Measurements from ENCODE around the gene CAPZB.

CAPZB gene

GRCh38 chr1:19363536-19364152 is 121.7 kb downstream of the CAPZB start:
- no peak for DNase-seq

- DNase-seq, result no peak
Measured at GRCh38 chr1:19361611-19362147, 123.7 kb downstream of the CAPZB start.

GRCh38 chr1:19360843-19361610 is 124.3 kb downstream of the CAPZB start:
- DNase-seq, result no peak

DNA sequence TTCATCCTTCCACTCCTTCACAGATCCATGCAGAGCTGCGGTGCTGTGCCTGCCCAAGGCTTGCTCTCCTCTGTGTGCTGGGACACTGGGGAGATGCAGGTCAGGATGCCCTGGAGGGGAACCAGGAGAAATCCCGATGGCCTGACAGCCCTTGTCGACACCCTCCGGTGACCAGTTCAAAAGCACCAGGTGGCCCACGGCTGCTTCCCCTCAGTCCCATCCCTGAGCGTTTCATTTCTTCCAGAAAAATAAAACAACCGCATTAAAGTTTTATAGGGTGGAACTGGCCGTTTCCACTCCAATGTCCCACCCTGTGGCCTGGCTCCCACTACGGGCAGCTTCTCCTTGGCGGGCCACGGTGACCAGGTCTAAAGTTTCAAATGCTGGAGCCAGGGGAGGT is 124.9 kb downstream of the CAPZB start:
- no peak for DNase-seq

GRCh38 chr1:19360016-19360415 is 125.3 kb downstream of the CAPZB start:
- no peak for DNase-seq

GRCh38 chr1:19359357-19359756 is 126.0 kb downstream of the CAPZB start:
- no peak for DNase-seq

GRCh38 chr1:19358710-19359109 is 126.6 kb downstream of the CAPZB start:
- DNase-seq, result no peak

- DNase-seq, result no peak
Measured at GRCh38 chr1:19357299-19357986, 127.9 kb downstream of the CAPZB start.

- DNase-seq, result no peak
Measured at GRCh38 chr1:19356266-19356665, 129.1 kb downstream of the CAPZB start.

- DNase-seq, result peak; percentile 46
Measured at GRCh38 chr1:19354531-19354981, 130.8 kb downstream of the CAPZB start.

- peak; percentile 49 for DNase-seq
Measured at GRCh38 chr1:19353596-19353995, 131.7 kb downstream of the CAPZB start.

DNA sequence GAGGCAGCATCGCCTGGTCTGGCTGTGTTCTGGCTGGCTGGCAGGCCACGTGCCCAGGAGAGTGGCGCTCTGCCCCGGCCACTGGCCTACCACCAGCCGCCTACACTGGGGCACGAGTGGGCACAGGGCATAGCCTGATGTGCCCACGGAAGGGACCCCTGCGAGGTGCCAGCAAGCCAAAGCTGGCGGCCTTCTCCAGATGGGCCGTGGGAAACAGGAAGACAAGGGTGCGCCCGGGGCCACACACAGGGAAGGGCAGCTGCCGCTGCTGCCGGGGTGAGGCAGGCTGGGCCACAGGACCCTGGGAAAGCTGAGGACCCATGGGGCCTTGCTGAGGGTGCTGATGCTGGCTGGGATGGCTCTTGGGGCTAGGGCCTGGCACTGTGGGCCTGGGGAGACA is 132.5 kb downstream of the CAPZB start:
- no peak for DNase-seq

DNA sequence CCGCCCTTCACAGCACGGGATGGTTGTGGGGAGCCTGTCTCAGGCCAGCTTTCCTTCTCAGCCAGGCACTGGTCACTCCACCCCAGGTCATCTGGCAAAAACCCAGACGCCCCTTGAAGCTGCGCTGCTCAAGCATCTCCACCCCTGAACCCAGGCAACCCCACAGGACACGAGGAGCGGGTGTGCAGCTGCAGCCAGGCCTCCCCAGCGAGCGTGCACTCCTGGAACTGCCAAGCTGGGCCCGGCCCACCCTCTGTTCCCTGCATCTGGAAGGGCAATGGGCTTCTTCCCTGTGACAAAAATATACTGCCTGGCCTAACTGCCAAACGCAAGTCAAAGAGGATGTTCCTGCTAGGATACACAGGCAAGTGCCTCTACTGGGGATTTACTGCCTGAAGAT is 133.5 kb downstream of the CAPZB start:
- DNase-seq, result no peak

- no peak for DNase-seq
Measured at GRCh38 chr1:19350566-19350965, 134.8 kb downstream of the CAPZB start.

DNA sequence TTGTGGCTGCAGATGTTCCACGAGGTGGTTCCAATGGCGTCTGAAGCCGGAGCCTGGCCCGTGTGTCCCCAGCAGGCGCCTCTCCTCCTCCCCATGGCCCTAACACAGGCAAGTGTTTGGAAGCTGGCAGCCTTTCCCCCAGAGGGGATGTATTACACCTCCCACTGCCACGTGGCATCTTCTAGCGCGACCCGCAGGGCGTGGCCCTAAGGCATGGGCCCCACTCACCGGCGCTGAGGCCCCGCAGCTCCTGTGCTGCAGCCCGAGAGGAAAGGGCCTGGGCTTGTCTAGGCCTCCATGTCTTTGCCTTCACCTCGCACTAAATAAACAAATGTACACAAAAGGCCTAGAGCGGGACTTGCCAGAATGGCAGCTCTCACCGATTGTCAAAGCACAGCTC is 135.3 kb downstream of the CAPZB start:
- DNase-seq, result no peak

DNA sequence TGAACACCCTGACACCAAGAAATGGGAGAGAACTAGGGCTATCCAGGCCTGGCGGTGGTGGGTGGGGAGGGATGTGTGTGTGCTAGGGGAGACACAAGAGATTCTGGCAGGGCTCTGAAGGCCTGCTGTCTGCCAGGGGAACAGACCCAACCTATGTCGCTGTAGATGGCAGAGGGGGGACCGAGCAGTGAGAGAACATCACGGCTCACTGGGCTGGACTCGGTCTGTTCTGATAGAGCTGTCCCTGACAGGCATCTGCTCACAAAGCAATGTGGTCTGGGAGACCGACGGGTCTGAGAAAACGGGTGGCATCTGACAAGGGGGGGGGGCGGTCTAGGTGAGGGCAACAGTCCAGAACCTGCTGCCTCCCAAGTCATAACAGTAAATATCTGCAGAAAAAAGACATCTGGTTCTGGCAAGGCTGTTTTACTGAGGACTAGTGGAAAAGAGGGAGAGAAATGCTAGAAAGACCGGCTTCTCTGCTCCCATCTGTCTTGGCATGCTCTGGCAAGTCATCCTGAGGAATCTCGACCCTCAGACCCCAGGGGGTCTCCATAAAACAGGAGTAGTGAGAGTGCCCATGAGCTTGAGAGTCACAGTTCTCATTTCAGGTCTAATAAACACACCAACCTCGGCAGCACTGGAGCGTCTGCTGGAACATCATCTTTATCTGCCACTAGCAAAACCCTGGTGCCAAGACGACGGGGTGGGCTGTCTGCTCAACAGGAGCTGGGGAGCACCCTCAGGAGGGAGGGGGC is 136.7 kb downstream of the CAPZB start:
- no peak for DNase-seq

- no peak for DNase-seq
Measured at GRCh38 chr1:19347533-19348172, 137.7 kb downstream of the CAPZB start.

GRCh38 chr1:19346026-19346425 is 139.3 kb downstream of the CAPZB start:
- DNase-seq, result no peak

- no peak for DNase-seq
Measured at GRCh38 chr1:19345391-19345790, 139.9 kb downstream of the CAPZB start.

DNA sequence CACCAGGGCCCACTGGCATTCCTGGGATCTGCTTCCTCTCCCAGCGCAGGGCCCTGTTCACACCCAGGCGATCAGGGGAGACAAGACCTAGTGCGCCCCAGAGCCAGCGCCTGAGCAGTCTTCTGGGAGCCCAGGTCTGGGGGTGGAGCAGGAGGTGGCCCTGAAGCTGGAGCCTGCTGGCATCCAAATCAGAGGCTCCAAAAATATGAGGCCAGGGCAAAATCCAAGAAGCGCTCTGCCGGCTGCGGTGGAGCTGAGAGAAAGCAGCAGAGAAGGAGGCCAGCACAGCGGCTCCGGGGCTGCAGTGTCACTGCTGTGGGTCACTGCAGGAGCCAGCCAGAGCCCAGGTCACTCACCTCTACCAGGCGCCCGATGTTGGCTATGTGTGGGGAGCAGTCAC is 140.5 kb downstream of the CAPZB start:
- no peak for DNase-seq

- DNase-seq, result peak; percentile 7
Measured at GRCh38 chr1:19344372-19344810, 140.9 kb downstream of the CAPZB start.

- no peak for DNase-seq
Measured at GRCh38 chr1:19343617-19344350, 141.6 kb downstream of the CAPZB start.
